GM12801 (cell line): ENCODE measurements around the gene FAM117A.

Experiments
- TF ChIP-seq, protein P1 (sequence below): IDR thresholded peaks from one replicate; pipeline ENCODE4 v1.5.1; 2011; ENCODE audit warnings: control low read depth; ENCODE audit not compliant: insufficient read length; ENCODE audit errors: extremely low read depth

FAM117A gene

DNA sequence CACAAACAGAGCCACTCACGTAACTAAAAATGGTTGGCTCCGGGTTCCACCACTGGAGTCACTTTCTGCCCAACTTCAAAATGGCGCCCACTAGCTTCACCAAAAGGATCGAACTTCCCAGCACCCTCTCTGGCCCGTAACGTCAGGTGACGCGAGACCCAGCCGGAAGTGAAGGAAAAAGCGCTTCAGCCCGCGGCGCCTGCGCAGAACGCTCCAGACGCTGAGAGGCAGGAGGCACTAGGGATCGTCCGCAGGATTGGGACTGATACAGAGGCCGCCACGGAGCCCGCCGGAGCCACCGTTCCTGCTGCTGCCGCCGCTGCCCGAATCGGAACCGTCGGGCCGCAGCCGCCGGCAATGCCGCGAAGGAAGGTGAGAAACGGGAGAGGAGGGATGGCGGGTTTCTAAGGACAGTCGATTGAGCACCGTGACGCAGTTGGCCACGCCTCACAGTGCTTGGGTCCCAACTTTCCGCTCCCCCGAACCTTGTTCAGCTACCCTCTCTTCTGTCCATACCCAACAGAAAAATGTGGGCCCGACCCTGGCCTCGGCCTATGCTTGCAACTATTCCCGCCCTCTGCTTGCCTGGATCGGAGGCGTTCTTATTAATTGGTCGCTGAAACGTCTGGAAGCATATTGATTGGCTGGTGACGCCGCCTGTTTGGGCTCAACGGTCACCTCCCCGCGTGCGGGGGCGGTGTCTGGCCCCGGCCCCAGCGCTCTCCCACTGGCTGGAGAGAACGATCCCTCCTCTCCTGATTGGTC is 24.7 kb upstream of the FAM117A start, which contains the start of gene KAT7:
Gene KAT7, plus strand, starts transcription at position 204 of the 765 bp plus-strand sequence. Its CDS starts 154 bp downstream, at position 358.
- TF ChIP-seq, protein P1, sequence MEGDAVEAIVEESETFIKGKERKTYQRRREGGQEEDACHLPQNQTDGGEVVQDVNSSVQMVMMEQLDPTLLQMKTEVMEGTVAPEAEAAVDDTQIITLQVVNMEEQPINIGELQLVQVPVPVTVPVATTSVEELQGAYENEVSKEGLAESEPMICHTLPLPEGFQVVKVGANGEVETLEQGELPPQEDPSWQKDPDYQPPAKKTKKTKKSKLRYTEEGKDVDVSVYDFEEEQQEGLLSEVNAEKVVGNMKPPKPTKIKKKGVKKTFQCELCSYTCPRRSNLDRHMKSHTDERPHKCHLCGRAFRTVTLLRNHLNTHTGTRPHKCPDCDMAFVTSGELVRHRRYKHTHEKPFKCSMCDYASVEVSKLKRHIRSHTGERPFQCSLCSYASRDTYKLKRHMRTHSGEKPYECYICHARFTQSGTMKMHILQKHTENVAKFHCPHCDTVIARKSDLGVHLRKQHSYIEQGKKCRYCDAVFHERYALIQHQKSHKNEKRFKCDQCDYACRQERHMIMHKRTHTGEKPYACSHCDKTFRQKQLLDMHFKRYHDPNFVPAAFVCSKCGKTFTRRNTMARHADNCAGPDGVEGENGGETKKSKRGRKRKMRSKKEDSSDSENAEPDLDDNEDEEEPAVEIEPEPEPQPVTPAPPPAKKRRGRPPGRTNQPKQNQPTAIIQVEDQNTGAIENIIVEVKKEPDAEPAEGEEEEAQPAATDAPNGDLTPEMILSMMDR: no peak

DNA sequence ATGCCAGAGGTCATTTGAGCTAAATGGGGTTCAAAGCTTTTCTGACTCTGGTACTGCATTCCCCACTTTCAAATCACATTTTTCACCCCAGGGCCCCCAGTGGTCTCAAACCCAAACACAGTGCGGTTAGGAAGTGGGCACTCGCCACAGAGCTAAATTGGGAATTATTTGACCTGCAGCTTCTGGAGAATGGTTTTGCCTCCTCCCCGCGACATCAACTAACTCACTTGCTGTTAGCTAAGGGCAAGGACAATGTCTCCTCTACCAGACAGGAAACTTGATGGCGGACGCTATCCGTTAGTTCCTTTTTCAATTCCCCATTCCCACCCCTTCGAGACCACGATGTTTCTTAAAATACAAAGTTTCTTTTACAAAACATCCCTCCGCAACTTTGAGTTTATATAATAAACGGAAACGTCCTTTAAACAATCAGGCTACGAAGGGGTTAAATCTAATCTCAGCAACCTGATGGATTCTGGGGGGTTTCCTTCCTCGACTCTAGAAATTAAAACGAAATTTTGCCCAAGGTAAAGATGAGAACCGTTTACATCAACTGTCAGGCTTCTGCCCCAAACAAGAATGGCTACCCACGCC is 24.1 kb upstream of the FAM117A start:
- TF ChIP-seq, protein P1: no peak

DNA sequence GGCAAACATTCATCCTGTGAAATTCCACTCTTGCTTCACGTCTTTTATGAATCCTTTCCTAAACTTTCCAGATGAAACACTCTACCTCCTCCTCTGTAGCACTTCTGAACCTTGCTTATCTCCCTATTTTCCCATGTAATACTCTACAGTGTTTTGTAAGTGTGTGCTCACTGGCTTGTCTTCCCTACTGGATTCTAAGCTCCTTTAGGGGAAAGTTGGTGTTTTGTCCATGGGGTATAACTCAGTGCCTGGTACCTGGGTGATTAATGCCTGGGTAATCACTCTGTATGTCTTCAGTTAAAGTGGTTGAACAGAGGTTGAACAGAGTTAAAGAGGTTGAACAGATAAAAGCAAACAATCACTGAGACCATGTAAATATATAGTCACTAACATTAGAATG is 20.7 kb upstream of the FAM117A start:
- TF ChIP-seq, protein P1: no peak

DNA sequence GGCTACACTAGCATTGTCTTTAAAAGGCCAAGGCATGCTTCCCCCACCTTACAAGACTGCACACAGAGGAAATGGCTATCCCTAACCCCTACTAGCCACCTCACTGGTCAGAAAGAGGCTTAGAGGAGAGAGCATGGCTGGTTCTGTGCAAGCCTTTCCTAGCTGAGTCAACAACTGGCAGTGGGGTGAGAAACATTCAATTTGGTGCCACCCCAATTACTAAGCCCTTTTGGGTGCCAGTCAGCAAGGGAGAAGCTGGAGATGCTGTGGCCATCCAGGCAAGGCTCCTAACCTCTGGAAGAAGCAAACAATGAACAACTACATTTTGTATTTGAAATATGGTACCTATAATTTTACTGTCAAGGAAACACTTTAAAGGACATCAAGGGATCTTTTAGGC is 19.9 kb upstream of the FAM117A start:
- TF ChIP-seq, protein P1: no peak

DNA sequence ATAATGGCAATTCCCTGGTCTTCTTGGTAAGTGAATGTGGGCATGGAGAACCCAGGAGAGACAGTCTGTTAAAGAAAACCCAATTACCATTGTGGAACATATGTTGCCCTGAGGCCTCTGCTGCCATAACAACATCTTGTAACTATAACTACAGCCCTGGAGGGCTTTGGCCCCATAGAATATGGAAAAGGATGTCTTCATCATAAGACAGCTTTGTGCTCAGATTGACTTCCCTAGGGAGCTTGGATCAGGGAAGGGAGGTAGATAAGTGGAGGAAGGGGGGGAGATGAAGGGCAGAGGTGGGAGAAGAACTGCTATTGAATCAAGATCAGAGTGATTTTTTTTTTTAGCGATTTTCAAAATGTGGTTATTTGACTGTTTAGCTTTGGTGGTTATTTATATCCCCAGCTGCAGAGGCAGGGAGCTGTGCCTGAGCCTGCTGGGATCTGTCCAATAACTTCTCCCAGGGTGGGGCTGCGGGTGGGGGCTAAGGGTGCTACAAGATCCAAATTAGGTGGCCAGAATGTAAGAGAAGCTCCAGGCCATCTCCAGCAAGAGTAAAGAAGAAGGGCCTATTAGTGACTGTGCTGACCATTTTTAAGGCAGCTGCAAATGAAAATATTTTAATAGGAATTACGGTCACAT is 19.3 kb upstream of the FAM117A start:
- TF ChIP-seq, protein P1: no peak

DNA sequence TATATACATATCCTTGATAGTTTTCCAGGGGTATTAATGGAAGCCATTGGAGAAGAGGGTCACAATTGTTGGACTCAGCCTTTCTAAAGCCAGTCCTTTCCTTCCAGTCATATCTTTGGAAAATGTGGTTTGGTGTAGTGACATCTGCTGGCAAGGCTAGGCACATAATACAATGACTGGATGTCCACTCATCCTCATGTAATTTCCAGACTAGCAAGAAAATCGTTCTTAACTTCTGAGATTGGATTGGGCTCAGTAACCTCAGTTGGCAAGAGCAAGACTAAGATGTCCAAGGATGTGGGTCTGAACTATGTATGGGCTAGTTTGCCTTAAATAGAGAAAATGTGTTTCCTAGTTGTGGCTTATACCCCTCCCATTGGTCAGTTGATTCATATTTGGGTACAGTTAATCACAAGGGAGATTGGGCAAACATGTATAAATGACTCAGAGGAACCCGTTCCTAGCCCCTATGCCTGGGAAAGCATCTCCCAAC is 15.9 kb upstream of the FAM117A start:
- TF ChIP-seq, protein P1: no peak

DNA sequence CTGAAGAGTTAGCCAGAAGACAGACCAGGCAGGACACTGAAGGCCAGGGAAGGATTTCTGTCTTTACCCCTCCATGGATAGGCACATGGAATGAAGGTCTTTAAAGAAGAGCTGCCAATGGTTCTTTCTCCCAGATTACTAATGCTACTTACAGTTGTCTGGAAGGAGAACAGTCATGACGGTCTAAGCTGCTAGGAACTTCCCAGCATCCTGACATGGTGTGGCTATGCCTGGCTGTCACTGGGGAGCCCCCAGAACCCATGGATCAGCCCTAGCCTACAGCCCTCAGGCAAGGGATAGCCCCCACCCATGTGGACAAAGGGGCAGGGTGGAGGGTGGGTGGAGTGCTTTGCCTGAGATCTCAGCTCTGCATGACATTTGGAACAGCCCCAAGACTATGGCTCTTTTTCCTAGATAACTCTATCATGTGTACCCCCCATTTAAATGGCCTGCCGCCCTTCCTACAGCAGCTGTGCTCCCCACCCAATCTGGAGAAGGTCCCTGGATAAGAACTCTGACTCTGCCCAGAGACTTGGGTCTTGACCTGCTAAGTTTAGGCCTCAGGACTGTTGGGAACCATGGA is 15.3 kb upstream of the FAM117A start:
- TF ChIP-seq, protein P1: no peak
